Parathyroid adenoma (tissue), 2 donors: ENCODE data around the gene ZNF212.

Experiments
- H2AFZ ChIP-seq: fragments of 300-600 bp; sonication (generic); one replicate; pipeline ENCODE4 v1.7.0; 2017; ENCODE audit warnings: antibody characterized with exemption, mild to moderate bottlenecking
- H3K27ac ChIP-seq: fragments of 300-600 bp; sonication (generic); one replicate; pipeline ENCODE4 v1.7.0; 2017
- H3K27me3 ChIP-seq: fragments of 300-600 bp; sonication (generic); one replicate; pipeline ENCODE4 v1.7.0; 2017; ENCODE audit warnings: low read length; ENCODE audit not compliant: control insufficient read depth, insufficient read depth
- H3K36me3 ChIP-seq: fragments of 300-600 bp; sonication (generic); one replicate; pipeline ENCODE4 v1.7.0; 2017; ENCODE audit warnings: low read length; ENCODE audit not compliant: control insufficient read depth, insufficient read depth
- H3K4me1 ChIP-seq: fragments of 300-600 bp; sonication (generic); one replicate; pipeline ENCODE4 v1.7.0; 2017; ENCODE audit warnings: control low read depth
- H3K4me2 ChIP-seq: fragments of 300-600 bp; sonication (generic); one replicate; pipeline ENCODE4 v1.7.0; 2017; ENCODE audit warnings: low read length
- H3K4me3 ChIP-seq: fragments of 300-600 bp; sonication (generic); one replicate; pipeline ENCODE4 v1.7.0; 2017; ENCODE audit warnings: low read depth, low read length
- H3K79me2 ChIP-seq: fragments of 300-600 bp; sonication (generic); one replicate; pipeline ENCODE4 v1.7.0; 2017; ENCODE audit warnings: control low read depth
- H3K9ac ChIP-seq: fragments of 300-600 bp; sonication (generic); one replicate; pipeline ENCODE4 v1.7.0; 2017; ENCODE audit warnings: mild to moderate bottlenecking
- H3K9me3 ChIP-seq: fragments of 300-600 bp; sonication (generic); one replicate; pipeline ENCODE4 v1.7.0; 2017; ENCODE audit warnings: low read length; ENCODE audit not compliant: control insufficient read depth
- TF ChIP-seq, protein P1 (sequence below): fragments of 300-600 bp; sonication (generic); IDR thresholded peaks from one replicate; pipeline ENCODE4 v1.7.0; 2017; ENCODE audit warnings: antibody characterized with exemption, mild to moderate bottlenecking
- donor health status: primary hyperparathyroidism.

Gene ZNF212

GRCh38 chr7:149238051-149238450 lies 1.4 kb upstream of the ZNF212 start:
- peaks cover 2% of the 10 kb centered on the region for H3K4me1 ChIP-seq
- TF ChIP-seq, protein P1, sequence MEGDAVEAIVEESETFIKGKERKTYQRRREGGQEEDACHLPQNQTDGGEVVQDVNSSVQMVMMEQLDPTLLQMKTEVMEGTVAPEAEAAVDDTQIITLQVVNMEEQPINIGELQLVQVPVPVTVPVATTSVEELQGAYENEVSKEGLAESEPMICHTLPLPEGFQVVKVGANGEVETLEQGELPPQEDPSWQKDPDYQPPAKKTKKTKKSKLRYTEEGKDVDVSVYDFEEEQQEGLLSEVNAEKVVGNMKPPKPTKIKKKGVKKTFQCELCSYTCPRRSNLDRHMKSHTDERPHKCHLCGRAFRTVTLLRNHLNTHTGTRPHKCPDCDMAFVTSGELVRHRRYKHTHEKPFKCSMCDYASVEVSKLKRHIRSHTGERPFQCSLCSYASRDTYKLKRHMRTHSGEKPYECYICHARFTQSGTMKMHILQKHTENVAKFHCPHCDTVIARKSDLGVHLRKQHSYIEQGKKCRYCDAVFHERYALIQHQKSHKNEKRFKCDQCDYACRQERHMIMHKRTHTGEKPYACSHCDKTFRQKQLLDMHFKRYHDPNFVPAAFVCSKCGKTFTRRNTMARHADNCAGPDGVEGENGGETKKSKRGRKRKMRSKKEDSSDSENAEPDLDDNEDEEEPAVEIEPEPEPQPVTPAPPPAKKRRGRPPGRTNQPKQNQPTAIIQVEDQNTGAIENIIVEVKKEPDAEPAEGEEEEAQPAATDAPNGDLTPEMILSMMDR = no peak
- H3K4me3 ChIP-seq = no peak overlapping the region
- no peak overlapping the region for H3K27ac ChIP-seq
- no peaks in the 10 kb centered on the region for H3K27me3 ChIP-seq
- H2AFZ ChIP-seq = no peak overlapping the region
- no peak overlapping the region for H3K4me2 ChIP-seq
- peaks cover 30% of the 10 kb centered on the region for H3K79me2 ChIP-seq
- H3K9ac ChIP-seq = no peak overlapping the region
- H3K36me3 ChIP-seq = no peaks in the 10 kb centered on the region
- H3K9me3 ChIP-seq = no peaks in the 10 kb centered on the region

DNA sequence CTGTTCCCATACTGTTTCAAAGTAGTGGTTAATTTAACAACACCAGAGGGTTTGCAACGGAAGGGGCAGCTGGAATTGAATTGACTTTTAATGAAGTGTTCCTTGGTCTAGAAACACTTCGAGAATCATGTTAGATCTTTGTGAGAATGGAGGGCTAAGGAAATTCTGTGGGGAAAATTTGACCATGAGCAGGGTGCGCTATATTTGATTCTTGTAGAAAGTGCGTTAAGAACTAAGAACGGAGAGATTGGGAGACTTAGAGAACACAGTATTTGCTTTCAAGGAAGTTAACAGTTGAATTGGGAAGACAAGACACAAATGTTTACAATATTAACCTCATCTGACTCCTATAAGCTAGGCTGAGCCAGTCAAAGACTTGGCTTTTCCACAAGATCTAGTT lies 1.2 kb downstream of the ZNF212 start:
- Histone ChIP-seq H3K79me2 (peaks cover 30% of the 10 kb centered on the region), H3K9me3 (no peaks in the 10 kb centered on the region), H3K4me1 (peaks cover 2% of the 10 kb centered on the region), H3K4me2 (peak overlapping the region; percentile 37), H3K9ac (no peak overlapping the region), H3K4me3 (peak overlapping the region; percentile 35), H3K27ac (no peak overlapping the region), H2AFZ (no peak overlapping the region), H3K27me3 (no peaks in the 10 kb centered on the region), H3K36me3 (no peaks in the 10 kb centered on the region)
- TF ChIP-seq, protein P1 = no peak

- H3K4me1 ChIP-seq = peaks cover 2% of the 10 kb centered on the region
- H3K4me3 ChIP-seq = no peak overlapping the region
- H3K27ac ChIP-seq = no peak overlapping the region
- TF ChIP-seq, protein P1 = no peak
- H3K36me3 ChIP-seq = no peaks in the 10 kb centered on the region
- H3K27me3 ChIP-seq = no peaks in the 10 kb centered on the region
- no peaks in the 10 kb centered on the region for H3K9me3 ChIP-seq
- no peak overlapping the region for H2AFZ ChIP-seq
- H3K4me2 ChIP-seq = no peak overlapping the region
- H3K79me2 ChIP-seq = peaks cover 32% of the 10 kb centered on the region
- no peak overlapping the region for H3K9ac ChIP-seq
These were observed 2.2 kb downstream of the ZNF212 start for GRCh38 chr7:149241696-149242095.

GRCh38 chr7:149245244-149245643 lies 5.8 kb downstream of the ZNF212 start:
- Histone ChIP-seq H3K36me3 (no peaks in the 10 kb centered on the region), H3K4me1 (peaks cover 2% of the 10 kb centered on the region), H2AFZ (no peak overlapping the region), H3K4me2 (no peak overlapping the region), H3K79me2 (peaks cover 21% of the 10 kb centered on the region), H3K27ac (no peak overlapping the region), H3K9me3 (no peaks in the 10 kb centered on the region), H3K4me3 (no peak overlapping the region), H3K27me3 (no peaks in the 10 kb centered on the region), H3K9ac (no peak overlapping the region)
- TF ChIP-seq, protein P1 = no peak

GRCh38 chr7:149245744-149246143 lies 6.3 kb downstream of the ZNF212 start:
- H3K9ac ChIP-seq = no peak overlapping the region
- no peak overlapping the region for H2AFZ ChIP-seq
- H3K9me3 ChIP-seq = no peaks in the 10 kb centered on the region
- no peak overlapping the region for H3K4me2 ChIP-seq
- no peaks in the 10 kb centered on the region for H3K27me3 ChIP-seq
- no peak overlapping the region for H3K4me3 ChIP-seq
- no peaks in the 10 kb centered on the region for H3K36me3 ChIP-seq
- no peak overlapping the region for H3K27ac ChIP-seq
- TF ChIP-seq, protein P1 = no peak
- no peaks in the 10 kb centered on the region for H3K4me1 ChIP-seq
- H3K79me2 ChIP-seq = peaks cover 18% of the 10 kb centered on the region
